Lower lobe of right lung (tissue), 2 donors: Measurements from ENCODE around the gene NECAP2. TPM values are rescaled to one million over a fixed set of nuclear protein-coding genes. Genes with fewer than 3 reads are reported as not detected.

Experiments used
- ATAC-seq, 2 donors: fragments of 200-7000 bp; cut with Tn5 transposase; one replicate each; pipeline ENCODE4 v1.9.1; 2020 to 2022; ENCODE audit warnings: mild to moderate bottlenecking in 2 of 2, moderate library complexity in 2 of 2
- DNase-seq: peaks from one replicate; pipeline ENCODE4 v3.0.0-alpha.2; 2020
- H3K27ac ChIP-seq: fragments of 200-600 bp; one replicate; pipeline ENCODE4 v1.8.0; 2022
- H3K27me3 ChIP-seq: fragments of 200-600 bp; one replicate; pipeline ENCODE4 v1.8.0; 2022; ENCODE audit warnings: low read depth
- H3K36me3 ChIP-seq: fragments of 200-600 bp; one replicate; pipeline ENCODE4 v1.8.0; 2022; ENCODE audit warnings: mild to moderate bottlenecking
- H3K4me1 ChIP-seq: fragments of 200-600 bp; one replicate; pipeline ENCODE4 v1.8.0; 2022
- H3K4me3 ChIP-seq: fragments of 200-600 bp; one replicate; pipeline ENCODE4 v1.8.0; 2022; ENCODE audit warnings: mild to moderate bottlenecking
- H3K9me3 ChIP-seq: fragments of 200-600 bp; one replicate; pipeline ENCODE4 v1.8.0; 2022
- intact Hi-C: fragments of 100-400 bp; cut with DNase I; formaldehyde crosslinking; loops from one replicate; pipeline ENCODE4 v1.11.0; 2022
- total RNA-seq: library from RNA; stranded (reverse); fragmentation: NEBNext Ultra II Directional; extraction: Animal tissue kit (Norgen Biotek cat#: 25700); gene quantifications from one replicate; pipeline ENCODE4 v1.2.1, GENCODE V29; 2021
- TF ChIP-seq, protein P1 (sequence below): fragments of 200-600 bp; IDR thresholded peaks from one replicate; pipeline ENCODE4 v1.8.0; 2022; ENCODE audit warnings: antibody characterized with exemption, mild to moderate bottlenecking
- donor health status: DM: no; HTN: yes; CAD: no; lungs with severe emphysema.

Gene NECAP2
- total RNA-seq, 1 donor from 2014 or later = 97.7 TPM

DNA sequence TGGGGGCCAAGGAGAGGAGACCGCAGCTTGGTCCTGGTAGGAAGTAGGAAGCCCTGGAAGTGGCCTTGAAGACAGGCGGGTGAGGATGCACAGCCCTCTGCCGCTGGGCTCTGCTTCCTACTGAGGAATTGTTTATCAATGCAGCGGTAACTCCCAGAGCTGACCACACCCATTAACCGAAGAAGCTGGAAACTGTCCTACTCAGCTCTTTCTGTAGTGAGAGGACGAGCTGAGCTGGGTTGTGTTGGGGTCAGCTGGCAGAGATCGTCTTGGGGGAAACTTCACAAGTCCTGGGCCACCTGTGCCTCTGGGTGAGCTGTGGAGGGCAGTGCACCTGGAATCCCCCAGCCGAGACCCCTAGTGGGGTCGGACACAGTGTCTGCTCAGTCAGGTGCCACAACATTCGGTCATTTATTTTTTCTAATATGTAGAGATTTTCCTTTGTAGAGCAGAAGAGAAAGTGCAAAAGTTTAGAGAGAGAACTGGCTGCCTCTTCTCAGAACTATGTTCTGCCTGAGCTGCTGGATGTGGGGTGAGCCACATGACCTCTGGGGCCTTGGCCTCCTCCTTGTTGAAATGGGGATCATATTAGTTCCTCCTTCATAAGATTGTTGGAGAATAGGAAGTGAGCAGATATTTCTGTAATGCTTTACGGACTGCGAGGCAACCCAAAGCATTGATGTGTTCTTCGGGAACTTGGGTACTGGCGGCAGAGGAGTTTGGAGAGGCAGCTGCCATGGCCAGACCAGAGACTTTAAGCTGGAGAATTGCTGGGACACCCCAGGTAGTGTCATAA lies 3.6 kb downstream of the NECAP2 start:
- Histone ChIP-seq H3K27me3 (no peaks in the 10 kb centered on the region), H3K36me3 (peaks cover 68% of the 10 kb centered on the region), H3K4me3 (peak overlapping the region; percentile 9), H3K9me3 (no peaks in the 10 kb centered on the region), H3K27ac (peak overlapping the region; percentile 37), H3K4me1 (peaks cover 46% of the 10 kb centered on the region)
- ATAC-seq = peak in 1 of 2 donors; percentile 27
- DNase-seq = no peak
- intact Hi-C loops = no loop called here
- TF ChIP-seq, protein P1, sequence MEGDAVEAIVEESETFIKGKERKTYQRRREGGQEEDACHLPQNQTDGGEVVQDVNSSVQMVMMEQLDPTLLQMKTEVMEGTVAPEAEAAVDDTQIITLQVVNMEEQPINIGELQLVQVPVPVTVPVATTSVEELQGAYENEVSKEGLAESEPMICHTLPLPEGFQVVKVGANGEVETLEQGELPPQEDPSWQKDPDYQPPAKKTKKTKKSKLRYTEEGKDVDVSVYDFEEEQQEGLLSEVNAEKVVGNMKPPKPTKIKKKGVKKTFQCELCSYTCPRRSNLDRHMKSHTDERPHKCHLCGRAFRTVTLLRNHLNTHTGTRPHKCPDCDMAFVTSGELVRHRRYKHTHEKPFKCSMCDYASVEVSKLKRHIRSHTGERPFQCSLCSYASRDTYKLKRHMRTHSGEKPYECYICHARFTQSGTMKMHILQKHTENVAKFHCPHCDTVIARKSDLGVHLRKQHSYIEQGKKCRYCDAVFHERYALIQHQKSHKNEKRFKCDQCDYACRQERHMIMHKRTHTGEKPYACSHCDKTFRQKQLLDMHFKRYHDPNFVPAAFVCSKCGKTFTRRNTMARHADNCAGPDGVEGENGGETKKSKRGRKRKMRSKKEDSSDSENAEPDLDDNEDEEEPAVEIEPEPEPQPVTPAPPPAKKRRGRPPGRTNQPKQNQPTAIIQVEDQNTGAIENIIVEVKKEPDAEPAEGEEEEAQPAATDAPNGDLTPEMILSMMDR = no peak

DNA sequence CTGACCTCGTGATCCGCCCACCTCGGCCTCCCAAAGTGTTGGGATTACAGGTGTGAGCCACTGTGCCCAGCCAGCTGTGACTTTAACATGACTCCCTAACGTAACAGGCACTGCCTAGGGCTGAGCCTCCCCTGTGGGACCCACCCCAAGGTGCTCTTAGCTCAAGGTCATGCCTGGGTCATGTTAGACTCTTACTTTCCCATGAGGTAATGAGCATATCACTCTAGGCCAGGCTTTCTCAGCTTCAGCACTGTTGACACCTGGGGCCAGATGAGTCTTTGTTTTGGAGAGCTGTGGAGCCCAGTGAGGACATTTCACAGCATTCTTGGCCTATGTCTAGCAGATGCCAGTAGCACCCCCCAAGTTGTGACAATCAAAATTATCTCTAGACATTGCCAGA lies 4.5 kb downstream of the NECAP2 start:
- intact Hi-C loops = no loop called here
- Histone ChIP-seq H3K27me3 (no peaks in the 10 kb centered on the region), H3K27ac (no peak overlapping the region), H3K4me1 (peaks cover 43% of the 10 kb centered on the region), H3K4me3 (no peak overlapping the region), H3K36me3 (peaks cover 76% of the 10 kb centered on the region), H3K9me3 (no peaks in the 10 kb centered on the region)
- DNase-seq = no peak
- no peak for ATAC-seq
- TF ChIP-seq, protein P1 = no peak

DNA sequence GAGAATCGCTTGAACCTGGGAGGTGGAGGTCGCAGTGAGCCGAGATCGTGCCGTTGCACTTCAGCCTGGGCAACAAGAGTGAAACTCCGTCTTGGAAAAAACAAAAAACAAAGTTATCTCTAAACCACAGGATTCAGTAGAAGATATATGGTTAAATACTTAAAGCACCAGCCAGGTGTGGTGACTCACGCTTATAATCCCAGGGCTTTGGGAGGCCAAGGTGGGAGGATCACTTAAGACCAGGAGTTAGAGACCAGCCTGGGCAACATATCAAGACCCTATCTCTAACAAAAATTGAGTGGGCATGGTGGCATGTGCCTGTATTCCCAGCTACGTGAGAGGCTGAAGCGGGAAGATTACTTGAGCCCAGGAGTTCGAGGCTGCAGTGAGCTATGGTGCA lies 5.6 kb downstream of the NECAP2 start:
- DNase-seq = no peak
- H3K4me1 ChIP-seq = peaks cover 40% of the 10 kb centered on the region
- TF ChIP-seq, protein P1 = no peak
- H3K9me3 ChIP-seq = no peaks in the 10 kb centered on the region
- no peak overlapping the region for H3K27ac ChIP-seq
- H3K36me3 ChIP-seq = peaks cover 87% of the 10 kb centered on the region
- intact Hi-C loops = no loop called here
- ATAC-seq = no peak
- H3K27me3 ChIP-seq = no peaks in the 10 kb centered on the region
- H3K4me3 ChIP-seq = no peak overlapping the region

DNA sequence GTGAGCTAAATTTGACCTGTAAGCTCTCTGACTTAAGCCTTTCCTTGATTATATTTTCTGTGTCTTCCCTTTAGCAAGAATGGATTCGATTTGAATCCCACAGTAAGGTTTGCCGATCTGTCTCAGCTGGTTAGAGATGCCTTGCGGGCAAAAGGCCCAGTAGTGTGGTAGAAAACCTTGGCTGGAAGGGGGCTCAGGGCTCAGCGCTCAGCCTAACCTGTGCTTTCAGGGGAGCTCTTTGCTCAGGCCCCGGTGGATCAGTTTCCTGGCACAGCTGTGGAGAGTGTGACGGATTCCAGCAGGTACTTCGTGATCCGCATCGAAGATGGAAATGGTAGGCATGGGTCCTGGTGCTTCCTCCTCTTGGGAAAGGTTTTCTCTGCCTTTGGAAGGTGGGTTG lies 7.1 kb downstream of the NECAP2 start:
- intact Hi-C loops = no loop called here
- Histone ChIP-seq H3K27me3 (no peaks in the 10 kb centered on the region), H3K36me3 (peaks cover 99% of the 10 kb centered on the region), H3K9me3 (no peaks in the 10 kb centered on the region), H3K4me3 (no peak overlapping the region), H3K4me1 (peaks cover 25% of the 10 kb centered on the region), H3K27ac (no peak overlapping the region)
- DNase-seq (no peak), ATAC-seq (no peak)
- TF ChIP-seq, protein P1 = no peak

DNA sequence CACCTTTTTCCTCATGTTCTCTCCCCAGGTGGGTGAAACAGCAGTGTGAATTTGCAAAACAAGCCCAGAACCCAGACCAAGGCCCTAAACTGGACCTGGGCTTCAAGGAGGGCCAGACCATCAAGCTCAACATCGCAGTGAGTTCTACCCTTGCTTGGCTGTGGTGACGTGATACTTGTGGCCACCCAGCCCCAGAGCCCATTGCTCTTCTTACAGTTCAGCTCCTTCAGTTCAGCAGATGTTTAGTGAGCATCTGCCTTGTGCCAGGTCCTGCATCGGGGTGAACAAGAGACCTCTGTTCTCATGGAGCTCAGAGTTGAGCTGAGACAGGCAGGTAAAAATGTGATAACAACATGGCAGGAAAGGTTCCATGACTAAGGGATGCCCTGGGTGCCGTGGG lies 8.5 kb downstream of the NECAP2 start:
- TF ChIP-seq, protein P1 = no peak

More for the DNA sequence above, 8.5 kb downstream of the NECAP2 start:
- Histone ChIP-seq H3K9me3 (no peaks in the 10 kb centered on the region), H3K36me3 (peaks cover 99% of the 10 kb centered on the region), H3K27me3 (no peaks in the 10 kb centered on the region), H3K4me3 (no peak overlapping the region), H3K4me1 (peaks cover 11% of the 10 kb centered on the region), H3K27ac (no peak overlapping the region)
- DNase-seq = no peak
- ATAC-seq = no peak
- intact Hi-C loops = no loop called here
